ENCODE measurements around the gene NAPEPLD.
"Not testable (repeated sequence)": the region's sequence is repeated elsewhere in the genome, so short reads cannot be mapped to it uniquely, and the experiment has no call there.

NAPEPLD gene

DNA sequence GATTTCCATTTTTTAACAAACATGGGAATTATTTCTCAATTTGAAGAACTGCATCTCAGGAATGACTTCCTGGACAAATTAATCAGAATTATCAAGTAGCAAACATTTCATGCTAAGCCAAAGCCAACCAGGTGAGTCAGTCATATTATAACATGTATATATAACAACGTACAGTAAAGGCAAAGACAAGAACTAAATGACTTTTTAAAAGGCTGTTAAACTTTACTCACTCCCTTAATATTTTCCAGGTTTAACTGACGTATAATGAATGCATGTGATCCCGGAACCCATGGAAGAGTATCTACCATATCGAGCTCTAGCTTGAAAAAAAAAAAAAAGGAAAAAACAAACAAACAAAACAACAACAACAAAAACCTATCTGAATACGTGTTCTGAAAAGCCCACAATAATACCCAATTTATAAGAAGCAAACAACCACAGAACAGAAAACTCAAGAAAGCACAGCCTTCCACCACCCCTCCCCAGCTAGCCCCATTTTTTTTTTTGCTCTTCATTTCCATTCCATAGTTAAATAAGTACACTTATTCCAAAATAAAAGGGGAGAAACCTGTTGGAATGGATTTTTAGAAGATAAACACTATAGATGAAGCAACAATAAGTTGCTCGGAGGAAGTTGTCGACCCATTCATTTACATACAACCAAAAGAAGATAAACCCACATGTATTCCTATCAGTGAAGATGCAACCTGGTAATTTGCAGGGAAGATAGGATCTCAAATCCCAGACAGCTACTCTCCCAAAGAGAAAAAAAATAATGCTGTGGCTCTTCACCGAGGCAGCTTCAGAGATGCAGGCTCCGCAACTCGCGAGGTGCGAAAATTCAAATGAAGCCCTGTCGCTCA, 537 bp downstream of the NAPEPLD start:
- H2BK12ac ChIP-seq (ENCODE audit: low read length): no peak overlapping the region
- H3K4me3 ChIP-seq (ENCODE audit: low read length in 2 of 2): peak overlapping the region; percentile 59 to 88
- peak overlapping the region; percentile 56 for H3K4me2 ChIP-seq (ENCODE audit: insufficient read depth, low read length, poor library complexity, severe bottlenecking)
- peak overlapping the region; percentile 96 for H2AFZ ChIP-seq (ENCODE audit: low read length)
- H3K18ac ChIP-seq (ENCODE audit: low read length): peak overlapping the region; percentile 99
- H3K9me3 ChIP-seq (replicated peaks in 1 of 2; ENCODE audit: control insufficient read depth in 2 of 2, insufficient read depth in 1 of 2, low read depth in 1 of 2, low read length in 2 of 2): no peaks in the 10 kb centered on the region
- no peak overlapping the region for H3K4ac ChIP-seq (ENCODE audit: low read length)
- H3K9ac ChIP-seq (ENCODE audit: low read depth, low read length, poor library complexity): peak overlapping the region; percentile 83
- peak overlapping the region; percentile 29 for H3K23ac ChIP-seq (ENCODE audit: low read depth, low read length, poor library complexity)
- H3K27me3 ChIP-seq (ENCODE audit: control insufficient read depth in 3 of 3, insufficient read depth in 3 of 3, low read depth in 1 of 3, low read length in 3 of 3): no peaks in the 10 kb centered on the region
- DNase-seq (ENCODE audit: low spot score): no peak
- no peak overlapping the region for H3K14ac ChIP-seq (ENCODE audit: low read length)
- peak overlapping the region; percentile 76 for H2BK5ac ChIP-seq (ENCODE audit: low read length)
- no peak overlapping the region for H4K8ac ChIP-seq (ENCODE audit: low read depth, low read length)
- no peak overlapping the region for H2AK5ac ChIP-seq (ENCODE audit: low read depth, low read length)
- H3K36me3 ChIP-seq (replicated peaks in 1 of 2; ENCODE audit: control insufficient read depth in 2 of 2, insufficient read depth in 2 of 2, low read length in 2 of 2): peaks cover 0 to 2% of the 10 kb centered on the region in 2 donors
- WGBS, 2 donors (ENCODE audit: extremely low coverage in 2 of 2, insufficient read length in 2 of 2, insufficient replicate concordance in 1 of 2): no CpG with 5 or more reads among the region's 13 CpGs
- H2BK15ac ChIP-seq (ENCODE audit: low read length): no peak overlapping the region
- H3K4me1 ChIP-seq (ENCODE audit: control insufficient read depth in 2 of 2, insufficient read depth in 1 of 2, low read depth in 1 of 2, low read length in 2 of 2): peaks cover 4 to 7% of the 10 kb centered on the region in 2 donors
- no peak overlapping the region for H2BK120ac ChIP-seq (ENCODE audit: low read depth, low read length)
- no peaks in the 10 kb centered on the region for H3K79me1 ChIP-seq (ENCODE audit: low read depth, low read length)
- H3K27ac ChIP-seq (replicated peaks; ENCODE audit: low read length): peak overlapping the region; percentile 97
- no peak overlapping the region for H4K91ac ChIP-seq (ENCODE audit: low read depth, low read length, poor library complexity)

DNA sequence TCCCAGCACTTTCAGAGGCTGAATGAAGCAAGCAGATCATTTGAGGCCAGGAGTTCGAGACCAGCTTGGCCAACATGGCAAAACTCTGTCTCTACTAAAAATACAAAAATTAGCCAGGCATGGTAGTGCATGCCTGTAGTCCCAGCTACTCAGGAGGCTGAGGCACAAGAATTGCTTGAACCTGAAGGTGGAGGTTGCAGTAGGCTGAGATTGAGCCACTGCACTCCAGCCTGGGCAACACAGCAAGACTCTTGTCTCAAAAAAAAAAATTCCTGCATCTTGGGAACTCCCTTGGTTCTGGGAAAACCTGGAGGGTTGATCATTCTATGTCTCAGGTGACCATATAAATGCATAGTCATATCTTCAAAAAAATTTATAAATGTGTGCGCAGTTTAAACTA, 4.1 kb downstream of the NAPEPLD start:
- H2BK120ac ChIP-seq (ENCODE audit: low read depth, low read length); H2BK12ac ChIP-seq (ENCODE audit: low read length); H2AFZ ChIP-seq (ENCODE audit: low read length); H3K4ac ChIP-seq (ENCODE audit: low read length); H3K4me1 ChIP-seq (ENCODE audit: control insufficient read depth in 2 of 2, insufficient read depth in 1 of 2, low read depth in 1 of 2, low read length in 2 of 2); H3K14ac ChIP-seq (ENCODE audit: low read length); H3K18ac ChIP-seq (ENCODE audit: low read length); H4K8ac ChIP-seq (ENCODE audit: low read depth, low read length); H3K27me3 ChIP-seq (ENCODE audit: control insufficient read depth in 3 of 3, insufficient read depth in 3 of 3, low read depth in 1 of 3, low read length in 3 of 3); H3K79me1 ChIP-seq (ENCODE audit: low read depth, low read length); H3K9me3 ChIP-seq (replicated peaks in 1 of 2; ENCODE audit: control insufficient read depth in 2 of 2, insufficient read depth in 1 of 2, low read depth in 1 of 2, low read length in 2 of 2); H2BK5ac ChIP-seq (ENCODE audit: low read length); H3K4me3 ChIP-seq (ENCODE audit: low read length in 2 of 2); H2BK15ac ChIP-seq (ENCODE audit: low read length); DNase-seq (ENCODE audit: low spot score); H3K4me2 ChIP-seq (ENCODE audit: insufficient read depth, low read length, poor library complexity, severe bottlenecking); H2AK5ac ChIP-seq (ENCODE audit: low read depth, low read length); H3K9ac ChIP-seq (ENCODE audit: low read depth, low read length, poor library complexity); H3K27ac ChIP-seq (replicated peaks; ENCODE audit: low read length); H4K91ac ChIP-seq (ENCODE audit: low read depth, low read length, poor library complexity); H3K23ac ChIP-seq (ENCODE audit: low read depth, low read length, poor library complexity); H3K36me3 ChIP-seq (replicated peaks in 1 of 2; ENCODE audit: control insufficient read depth in 2 of 2, insufficient read depth in 2 of 2, low read length in 2 of 2): not testable (repeated sequence)
- WGBS, 2 donors (ENCODE audit: extremely low coverage in 2 of 2, insufficient read length in 2 of 2, insufficient replicate concordance in 1 of 2): 100% methylated on average over 1 of the region's 2 CpGs; no CpG with 5 or more reads in 1 of the 2 donors

GRCh38 chr7:103143868-103144267, 5.0 kb downstream of the NAPEPLD start:
- Histone ChIP-seq H2BK12ac (ENCODE audit: low read length) (no peak overlapping the region), H3K27me3 (ENCODE audit: control insufficient read depth in 3 of 3, insufficient read depth in 3 of 3, low read depth in 1 of 3, low read length in 3 of 3) (no peaks in the 10 kb centered on the region), H3K4me2 (ENCODE audit: insufficient read depth, low read length, poor library complexity, severe bottlenecking) (no peak overlapping the region), H3K36me3 (replicated peaks in 1 of 2; ENCODE audit: control insufficient read depth in 2 of 2, insufficient read depth in 2 of 2, low read length in 2 of 2) (peaks cover 0 to 10% of the 10 kb centered on the region in 2 donors), H3K4me1 (ENCODE audit: control insufficient read depth in 2 of 2, insufficient read depth in 1 of 2, low read depth in 1 of 2, low read length in 2 of 2) (peaks cover 3 to 7% of the 10 kb centered on the region in 2 donors), H3K18ac (ENCODE audit: low read length) (no peak overlapping the region), H3K9ac (ENCODE audit: low read depth, low read length, poor library complexity) (no peak overlapping the region), H3K27ac (replicated peaks; ENCODE audit: low read length) (no peak overlapping the region), H4K91ac (ENCODE audit: low read depth, low read length, poor library complexity) (no peak overlapping the region), H2BK120ac (ENCODE audit: low read depth, low read length) (no peak overlapping the region), H3K23ac (ENCODE audit: low read depth, low read length, poor library complexity) (no peak overlapping the region), H3K4me3 (ENCODE audit: low read length in 2 of 2) (no peak overlapping the region), H2AFZ (ENCODE audit: low read length) (no peak overlapping the region), H2BK5ac (ENCODE audit: low read length) (no peak overlapping the region), H4K8ac (ENCODE audit: low read depth, low read length) (no peak overlapping the region), H3K9me3 (replicated peaks in 1 of 2; ENCODE audit: control insufficient read depth in 2 of 2, insufficient read depth in 1 of 2, low read depth in 1 of 2, low read length in 2 of 2) (no peaks in the 10 kb centered on the region), H3K4ac (ENCODE audit: low read length) (no peak overlapping the region), H2BK15ac (ENCODE audit: low read length) (no peak overlapping the region), H3K14ac (ENCODE audit: low read length) (no peak overlapping the region), H3K79me1 (ENCODE audit: low read depth, low read length) (no peaks in the 10 kb centered on the region), H2AK5ac (ENCODE audit: low read depth, low read length) (no peak overlapping the region)
- no CpG with 5 or more reads among the region's 1 CpG for WGBS, 2 donors (ENCODE audit: extremely low coverage in 2 of 2, insufficient read length in 2 of 2, insufficient replicate concordance in 1 of 2)
- no peak for DNase-seq (ENCODE audit: low spot score)

DNA sequence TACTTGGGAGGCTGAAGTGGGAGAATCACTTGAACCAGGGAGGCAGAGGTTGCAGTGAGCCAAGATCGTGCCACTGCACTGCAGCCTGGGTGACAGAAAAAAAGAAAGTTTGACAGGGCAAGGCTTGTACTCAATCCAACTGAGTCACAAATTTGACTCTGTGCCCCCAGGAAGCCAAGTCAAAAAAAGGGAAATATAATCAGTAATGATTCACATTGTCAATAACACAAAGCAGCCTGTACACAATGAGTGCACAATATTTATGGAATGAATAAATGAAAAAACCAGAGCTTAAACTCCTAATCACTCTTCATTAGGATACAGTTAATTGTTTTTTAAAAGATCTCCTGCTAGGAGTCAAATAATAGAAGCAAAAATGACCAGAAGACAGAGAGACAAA, 6.4 kb downstream of the NAPEPLD start:
- Histone ChIP-seq H2BK12ac (ENCODE audit: low read length) (no peak overlapping the region), H3K14ac (ENCODE audit: low read length) (no peak overlapping the region), H3K27me3 (ENCODE audit: control insufficient read depth in 3 of 3, insufficient read depth in 3 of 3, low read depth in 1 of 3, low read length in 3 of 3) (no peaks in the 10 kb centered on the region), H3K18ac (ENCODE audit: low read length) (no peak overlapping the region), H3K79me1 (ENCODE audit: low read depth, low read length) (no peaks in the 10 kb centered on the region), H4K91ac (ENCODE audit: low read depth, low read length, poor library complexity) (no peak overlapping the region), H3K9ac (ENCODE audit: low read depth, low read length, poor library complexity) (no peak overlapping the region), H2BK15ac (ENCODE audit: low read length) (no peak overlapping the region), H3K9me3 (replicated peaks in 1 of 2; ENCODE audit: control insufficient read depth in 2 of 2, insufficient read depth in 1 of 2, low read depth in 1 of 2, low read length in 2 of 2) (no peaks in the 10 kb centered on the region), H2BK120ac (ENCODE audit: low read depth, low read length) (no peak overlapping the region), H3K4me3 (ENCODE audit: low read length in 2 of 2) (no peak overlapping the region), H4K8ac (ENCODE audit: low read depth, low read length) (no peak overlapping the region), H3K4me1 (ENCODE audit: control insufficient read depth in 2 of 2, insufficient read depth in 1 of 2, low read depth in 1 of 2, low read length in 2 of 2) (peaks cover 3 to 7% of the 10 kb centered on the region in 2 donors), H3K27ac (replicated peaks; ENCODE audit: low read length) (no peak overlapping the region), H3K4ac (ENCODE audit: low read length) (no peak overlapping the region), H2BK5ac (ENCODE audit: low read length) (no peak overlapping the region), H3K36me3 (replicated peaks in 1 of 2; ENCODE audit: control insufficient read depth in 2 of 2, insufficient read depth in 2 of 2, low read length in 2 of 2) (peaks cover 0 to 10% of the 10 kb centered on the region in 2 donors), H2AFZ (ENCODE audit: low read length) (no peak overlapping the region), H3K4me2 (ENCODE audit: insufficient read depth, low read length, poor library complexity, severe bottlenecking) (no peak overlapping the region), H2AK5ac (ENCODE audit: low read depth, low read length) (no peak overlapping the region), H3K23ac (ENCODE audit: low read depth, low read length, poor library complexity) (no peak overlapping the region)
- no peak for DNase-seq (ENCODE audit: low spot score)
- no CpG with 5 or more reads among the region's 1 CpG for whole genome bisulfite sequencing, 2 donors (ENCODE audit: extremely low coverage in 2 of 2, insufficient read length in 2 of 2, insufficient replicate concordance in 1 of 2)
